ENCODE results near the gene DUSP9.
A peak's percentile ranks its signal among the peaks of the same experiment; 100 is the strongest.

The DUSP9 gene

DNA sequence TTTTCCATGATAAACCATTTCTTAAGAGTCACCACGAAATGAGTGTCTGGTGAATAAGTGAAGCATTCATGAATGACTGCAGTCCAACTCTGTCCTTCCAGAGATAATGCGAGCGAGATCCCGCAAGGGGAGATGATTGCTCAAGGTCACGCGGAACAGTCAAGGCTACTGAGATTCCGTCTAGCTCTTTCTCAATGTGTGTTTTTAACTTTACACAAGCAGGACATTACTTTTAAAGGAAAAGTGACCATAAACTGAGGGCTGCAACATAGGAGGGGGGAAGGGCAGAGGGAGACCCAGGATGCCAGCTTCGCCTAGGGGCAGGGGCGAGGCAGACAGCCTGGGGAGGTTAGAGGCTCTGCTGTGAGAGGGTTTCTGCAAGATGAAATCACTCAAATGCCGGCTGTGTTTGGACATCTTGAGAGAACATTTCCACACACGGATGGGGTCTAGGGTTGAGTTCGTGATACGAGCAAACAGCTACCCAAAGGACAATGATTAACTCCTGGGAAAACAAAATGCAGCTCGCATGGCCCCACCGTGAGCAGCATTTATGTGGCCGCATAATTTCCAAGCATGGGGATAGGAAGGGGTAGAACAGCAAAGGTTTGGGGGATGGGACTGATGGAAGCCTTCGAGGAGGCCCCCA is 24.2 kb upstream of the DUSP9 start:
- no peak for DNase-seq

DNA sequence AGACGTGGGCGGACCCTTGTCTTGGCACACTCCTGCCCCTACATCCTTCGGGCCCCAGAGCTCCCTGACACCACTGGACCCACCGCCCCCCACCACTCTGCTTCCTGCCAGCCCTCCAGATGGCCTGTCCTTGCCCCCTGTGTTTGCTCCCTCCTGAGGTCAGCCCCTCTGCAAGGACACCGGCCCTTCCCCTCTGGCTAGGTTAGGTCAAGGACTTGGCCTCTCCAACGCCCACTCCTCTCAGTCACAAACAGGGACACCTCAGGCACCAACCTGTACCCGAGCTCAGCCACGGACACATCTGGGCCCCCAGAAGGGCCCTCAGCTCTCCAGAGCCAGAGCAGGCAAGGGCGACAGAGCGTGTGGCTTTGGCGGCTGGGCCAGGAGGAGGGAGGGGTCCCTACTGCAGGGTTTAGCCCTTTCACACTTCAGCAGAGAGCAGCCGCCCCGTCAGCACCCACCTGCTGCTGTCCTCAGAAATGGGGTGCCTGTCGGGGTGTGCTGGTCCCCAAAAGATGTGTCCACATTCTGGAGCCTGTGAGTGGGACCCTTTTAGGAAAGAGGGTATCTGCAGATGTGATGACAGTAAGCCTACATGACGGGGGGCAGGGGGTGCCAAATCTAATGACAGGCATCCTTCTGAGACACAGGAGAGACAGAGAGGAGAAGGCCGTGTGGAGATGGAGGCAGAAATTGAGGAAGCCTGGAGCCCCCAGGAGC is 23.5 kb upstream of the DUSP9 start:
- no peak for DNase-seq

DNA sequence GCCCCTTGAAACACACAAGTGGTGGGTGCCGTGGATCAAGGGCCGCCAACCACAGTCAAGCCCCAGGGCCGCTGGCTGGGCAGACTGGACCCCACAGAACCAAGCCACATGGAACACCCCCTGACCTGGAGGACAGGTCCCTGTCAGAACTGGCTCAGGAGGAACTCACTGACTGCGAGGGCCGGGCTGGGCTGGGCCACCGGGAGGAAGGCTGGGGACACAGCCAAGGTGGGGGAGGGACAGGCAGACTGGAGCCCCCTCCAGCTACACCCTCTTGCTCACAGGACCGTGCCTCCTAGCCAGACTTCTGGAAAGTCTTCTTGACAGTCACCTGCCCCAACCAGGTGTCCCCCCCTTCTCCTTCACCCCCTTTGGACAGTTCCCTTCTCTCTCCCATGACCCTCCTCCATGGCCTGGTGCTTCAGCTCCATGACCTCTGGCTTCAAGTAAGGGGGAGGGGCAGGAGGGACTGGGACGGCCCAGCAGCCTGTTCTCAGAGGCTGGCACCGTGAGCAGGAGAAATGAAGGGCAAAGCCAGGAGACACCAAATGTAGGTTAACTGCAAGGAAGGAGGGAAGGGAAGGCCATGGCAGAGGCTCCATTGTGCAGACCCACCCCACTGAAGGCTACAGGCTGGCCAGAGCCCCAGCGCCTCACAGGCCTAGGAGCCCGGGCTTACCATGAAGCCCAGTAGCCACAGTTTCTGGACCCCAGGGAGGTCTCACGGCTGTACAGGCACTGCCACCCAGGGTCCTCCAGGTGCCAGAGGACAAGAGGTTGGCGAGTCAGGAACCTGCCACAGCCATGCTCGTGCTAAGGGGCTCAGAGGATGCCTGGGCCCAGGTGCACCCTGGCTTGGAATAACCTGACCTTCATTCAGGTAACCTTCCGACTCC is 22.6 kb upstream of the DUSP9 start:
- no peak for DNase-seq

DNA sequence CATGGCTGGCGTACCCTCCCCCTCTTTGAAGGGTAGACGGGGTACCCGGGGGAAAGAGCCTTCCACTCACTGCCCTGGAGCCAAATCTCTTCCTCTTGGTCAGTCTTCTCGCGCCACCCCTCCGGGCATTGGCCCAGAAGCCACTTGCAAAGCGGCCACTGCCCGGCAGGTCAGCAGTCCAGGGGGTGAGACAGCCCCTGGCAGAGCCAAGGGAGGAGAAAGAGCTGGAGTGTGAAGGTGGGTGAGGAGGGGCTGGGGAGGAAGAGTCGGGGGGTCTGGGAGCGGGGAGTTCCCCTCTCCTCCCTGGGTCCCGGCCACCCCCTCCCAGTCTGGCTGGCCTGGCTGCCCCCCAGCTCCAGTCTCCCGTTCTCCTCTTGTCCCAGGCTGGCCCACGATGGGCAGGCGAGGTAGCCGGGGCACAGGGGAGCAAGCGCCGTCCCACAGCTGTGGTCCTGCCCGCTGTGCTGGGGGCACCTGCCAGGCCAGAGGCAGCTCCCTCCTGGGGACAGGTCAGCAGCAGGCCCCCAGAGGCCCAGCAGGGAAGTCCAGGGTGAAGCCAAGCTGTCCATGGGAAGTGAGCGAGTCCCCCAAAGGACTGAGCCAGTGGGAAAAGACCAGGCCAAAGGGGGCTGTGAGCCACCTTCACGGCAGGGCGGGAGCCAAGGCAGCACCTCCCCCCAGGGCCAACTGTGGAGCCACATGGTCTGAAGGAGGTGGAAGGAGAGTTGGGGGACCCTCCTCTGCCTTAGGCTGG is 21.6 kb upstream of the DUSP9 start:
- no peak for DNase-seq

DNA sequence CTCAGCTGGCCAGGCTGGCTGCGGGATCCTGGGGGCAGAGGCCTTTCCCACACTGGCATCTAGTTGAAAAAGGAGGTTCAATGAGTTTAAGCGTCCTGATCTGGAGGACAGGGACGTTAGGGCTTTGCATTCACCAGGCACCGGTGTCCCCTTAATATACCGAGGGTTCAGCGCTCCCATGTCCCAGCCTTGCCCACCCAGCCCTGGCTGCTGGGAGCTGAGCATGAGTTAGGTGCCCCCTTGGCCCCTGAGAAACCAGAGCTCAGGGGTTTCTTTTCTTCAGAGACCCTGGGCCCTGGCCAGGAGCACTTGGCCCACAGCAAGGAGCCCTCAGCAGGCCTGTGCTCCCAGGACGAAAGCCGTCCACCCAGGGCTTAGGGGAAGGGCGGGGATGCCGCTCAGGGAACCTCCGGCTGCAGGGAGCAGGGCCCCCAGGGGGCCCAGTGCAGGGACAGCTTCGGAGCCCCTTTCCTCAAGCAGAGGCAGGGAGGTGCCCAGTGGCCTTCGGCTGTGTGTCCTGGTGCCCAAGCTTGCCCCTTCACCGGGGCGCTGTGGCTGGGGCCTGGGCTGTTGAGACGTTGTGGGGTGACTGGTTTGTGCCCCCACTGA is 20.9 kb upstream of the DUSP9 start:
- no peak for DNase-seq

DNA sequence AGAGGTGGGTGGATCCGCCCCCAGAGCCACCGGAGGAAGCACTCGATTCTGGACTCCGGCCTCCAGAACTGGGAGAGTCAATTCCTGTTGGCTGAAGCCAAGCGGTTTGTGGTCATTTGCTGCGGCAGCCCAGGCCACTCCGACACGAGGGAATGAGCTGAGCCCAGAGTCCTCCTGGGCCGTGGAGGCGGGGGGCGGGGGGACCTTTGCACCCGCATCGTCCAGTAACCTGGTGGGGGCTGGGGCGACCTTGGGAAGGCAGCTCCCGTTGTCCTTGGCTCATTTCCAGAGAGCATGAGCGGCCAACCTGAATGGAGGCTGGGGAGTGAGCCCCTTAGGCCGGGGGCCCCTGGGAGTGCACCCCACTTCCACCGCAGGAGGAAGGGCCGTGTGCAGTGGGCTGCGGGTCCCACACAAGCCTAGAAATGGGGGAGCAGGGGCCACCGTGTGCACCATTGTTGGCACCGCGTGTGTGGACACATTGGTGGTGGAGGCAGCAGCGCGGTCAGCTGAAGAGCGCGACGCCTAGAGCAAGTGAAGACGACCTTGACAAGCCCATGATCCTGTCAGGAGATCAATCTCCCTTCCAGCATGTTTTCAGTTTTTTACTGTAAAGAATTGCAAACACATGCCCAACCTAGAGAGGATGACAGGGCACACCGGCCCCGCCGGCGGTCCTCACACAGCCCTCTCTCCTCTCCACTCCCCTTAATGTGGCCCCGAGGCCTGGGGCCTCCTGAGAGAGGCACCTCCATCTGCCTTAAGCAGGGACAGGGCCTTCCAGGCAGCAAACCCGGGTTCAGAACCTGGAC is 19.9 kb upstream of the DUSP9 start:
- no peak for DNase-seq

DNA sequence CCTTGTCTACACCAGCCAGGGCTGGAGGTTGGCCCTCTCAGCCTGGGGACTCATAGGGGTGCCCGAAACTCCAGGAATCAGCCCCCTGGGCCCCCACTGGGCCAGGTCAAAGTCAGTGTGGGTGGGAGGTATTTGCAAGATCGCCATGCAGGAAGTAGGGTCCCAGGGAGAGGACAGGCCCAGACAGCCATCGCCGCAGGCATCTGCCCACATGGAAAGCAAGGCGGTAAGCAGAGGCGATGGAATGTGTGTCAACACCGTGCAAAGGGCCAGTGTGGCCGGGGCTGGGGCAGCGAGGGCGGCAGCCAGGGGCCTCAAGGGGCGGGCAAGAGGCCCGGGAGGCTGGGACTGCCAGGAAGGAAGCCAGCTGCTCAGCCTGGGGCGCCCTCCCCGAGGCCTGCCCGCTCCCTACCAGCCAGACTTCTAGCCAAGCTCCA is 19.3 kb upstream of the DUSP9 start:
- no peak for DNase-seq

DNA sequence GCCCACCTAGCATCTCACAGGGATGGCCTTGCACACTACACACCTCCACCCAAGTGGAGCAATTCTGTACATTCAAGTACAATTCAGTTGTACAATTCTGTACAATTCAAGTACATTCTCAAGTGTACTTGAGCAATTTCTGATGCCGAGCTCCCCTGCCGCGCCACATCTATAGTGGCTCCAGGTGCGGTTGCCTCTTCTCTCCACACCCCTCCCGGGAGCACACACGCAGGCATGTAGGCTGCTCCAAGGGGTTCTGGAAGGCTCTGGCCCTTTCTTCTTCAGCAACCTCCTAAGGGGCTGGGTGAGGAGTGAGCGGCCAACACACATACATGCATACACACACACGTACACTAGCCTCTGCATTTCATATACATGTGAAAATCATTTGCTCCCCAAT is 18.9 kb upstream of the DUSP9 start:
- DNase-seq, result no peak

DNA sequence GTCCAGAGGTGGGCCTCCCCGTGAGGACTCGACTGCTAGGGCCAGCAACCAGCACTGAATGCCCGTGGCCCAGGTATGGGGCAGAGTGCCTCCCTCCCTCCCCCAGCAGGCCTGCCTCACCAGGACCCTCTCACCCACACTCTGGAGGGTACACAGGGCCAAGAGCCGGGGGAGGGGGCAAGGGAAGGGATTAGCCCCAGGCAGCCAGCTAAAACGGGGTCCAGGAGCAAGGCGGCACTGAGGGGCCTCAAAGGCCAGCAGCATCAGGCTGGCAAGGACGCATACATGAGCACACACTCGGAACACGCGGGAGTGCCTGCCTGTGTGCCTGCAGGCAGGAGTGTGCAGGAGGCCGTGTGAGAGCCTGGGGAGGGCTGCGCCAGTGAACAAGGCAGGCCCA is 18.3 kb upstream of the DUSP9 start:
- no peak for DNase-seq

DNA sequence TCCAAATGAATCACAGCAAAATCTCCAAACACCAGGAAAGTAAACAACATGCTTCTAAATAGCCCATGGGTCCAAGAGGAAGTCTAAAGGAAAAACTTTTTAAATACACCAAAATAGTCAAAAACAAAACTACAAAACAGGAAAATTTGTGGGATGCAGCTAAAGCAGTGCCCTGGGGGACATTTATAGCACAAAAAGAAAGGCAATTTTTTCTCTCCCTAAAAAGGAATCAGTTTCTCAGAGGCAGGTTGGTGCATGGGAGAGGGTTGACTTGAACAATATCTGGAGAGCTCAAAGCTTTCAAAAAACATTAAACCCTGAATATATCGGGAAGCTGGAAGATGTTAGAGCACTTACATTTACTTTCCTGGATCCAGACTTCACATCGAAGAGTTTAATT is 15.7 kb upstream of the DUSP9 start:
- DNase-seq, result no peak

DNA sequence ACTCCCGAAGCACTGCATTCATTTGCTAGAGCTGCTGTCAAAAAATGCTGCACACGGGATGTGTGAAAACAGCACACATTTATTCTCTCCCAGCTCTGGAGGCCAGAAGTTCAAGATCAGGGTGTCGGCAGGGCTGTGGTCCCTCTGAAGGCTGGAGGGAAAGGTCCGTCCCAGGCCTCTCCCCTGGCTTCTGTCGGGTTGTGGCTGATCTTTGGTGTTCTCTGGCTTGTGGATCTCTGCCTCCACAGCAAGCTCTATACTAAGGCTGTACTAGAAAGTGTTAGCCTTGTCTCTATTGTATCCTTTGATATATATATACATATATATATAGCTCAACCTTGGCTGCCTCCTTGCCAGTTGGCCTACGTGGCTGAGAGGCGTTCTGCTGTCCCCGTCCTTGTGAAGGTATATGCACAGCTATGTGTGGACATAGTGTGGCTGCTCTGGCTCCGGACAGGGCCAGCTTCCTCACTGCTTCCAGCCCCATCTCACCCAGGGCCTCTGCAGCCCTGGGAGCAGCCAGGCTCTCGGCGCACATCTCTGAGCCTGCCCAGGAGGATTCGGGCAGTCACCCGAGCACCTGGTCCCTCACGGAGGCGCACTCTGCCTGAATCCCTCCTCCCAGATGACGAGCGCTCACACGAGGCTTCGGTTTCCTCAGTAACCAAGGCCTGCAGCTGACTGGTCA is 15.0 kb upstream of the DUSP9 start:
- DNase-seq, result no peak

DNA sequence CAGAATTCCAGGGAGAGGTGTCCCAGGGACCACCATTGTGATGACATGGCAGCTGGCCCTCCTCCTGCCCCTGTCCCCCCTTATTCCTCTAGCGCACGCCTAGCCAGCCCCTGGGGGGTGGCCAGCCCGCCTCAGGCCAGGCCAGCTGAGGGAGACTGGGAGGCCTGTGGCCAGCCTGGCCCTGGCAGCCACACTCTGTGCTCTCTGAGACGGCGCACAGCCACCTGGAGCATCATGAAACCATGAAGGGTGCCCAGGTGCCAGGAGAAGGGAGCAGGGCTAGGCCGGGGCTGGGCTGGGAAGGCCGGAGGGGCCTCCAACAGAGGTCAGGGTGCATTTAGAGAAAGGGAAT is 14.4 kb upstream of the DUSP9 start:
- no peak for DNase-seq

DNA sequence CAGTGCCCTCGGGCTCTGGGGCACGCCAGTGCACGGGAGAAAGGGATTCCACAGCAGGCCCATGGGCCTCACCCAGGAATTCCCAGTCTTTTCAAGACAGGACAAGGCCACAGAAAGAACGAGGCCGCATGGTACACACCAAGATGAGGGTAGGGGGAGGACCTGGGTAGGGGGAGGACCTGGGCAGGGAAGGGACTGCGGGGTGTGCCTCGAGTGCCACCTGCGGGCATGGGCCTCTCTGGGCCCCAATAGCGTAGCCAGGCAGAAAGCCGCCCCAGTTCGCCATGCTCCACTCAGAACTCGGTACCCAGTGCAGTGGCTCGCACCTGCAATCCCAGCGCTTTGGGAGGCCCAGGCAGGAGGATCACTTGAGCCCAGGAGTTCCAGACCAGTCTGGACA is 14.0 kb upstream of the DUSP9 start:
- no peak for DNase-seq

DNA sequence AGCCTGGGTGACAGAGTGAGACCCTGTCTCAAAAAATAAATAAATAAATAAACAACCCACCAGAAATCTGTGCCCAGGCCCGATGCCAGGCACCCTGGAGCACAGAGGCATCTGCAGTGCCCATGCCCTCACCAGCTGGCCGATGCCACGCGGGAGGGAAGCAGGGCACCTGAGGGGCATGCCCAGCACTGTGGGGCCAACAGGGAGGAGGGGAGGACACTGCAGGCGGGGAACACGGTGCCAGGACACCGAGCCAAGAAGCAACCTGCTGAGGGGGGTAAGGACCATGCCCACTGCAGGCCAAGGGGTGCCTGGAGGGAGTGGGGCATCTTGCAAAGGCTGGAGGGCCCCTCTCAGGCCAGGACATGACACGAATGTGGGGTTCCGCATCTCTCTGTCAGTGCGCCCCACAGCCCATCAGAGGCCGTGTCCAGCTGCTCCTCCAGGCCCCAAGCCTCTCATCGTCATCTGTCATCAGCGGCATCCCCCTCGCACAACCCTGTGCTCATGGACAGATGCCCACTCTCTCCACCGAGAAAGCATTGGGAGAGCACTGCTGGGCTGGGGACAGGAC is 13.3 kb upstream of the DUSP9 start:
- no peak for DNase-seq

DNA sequence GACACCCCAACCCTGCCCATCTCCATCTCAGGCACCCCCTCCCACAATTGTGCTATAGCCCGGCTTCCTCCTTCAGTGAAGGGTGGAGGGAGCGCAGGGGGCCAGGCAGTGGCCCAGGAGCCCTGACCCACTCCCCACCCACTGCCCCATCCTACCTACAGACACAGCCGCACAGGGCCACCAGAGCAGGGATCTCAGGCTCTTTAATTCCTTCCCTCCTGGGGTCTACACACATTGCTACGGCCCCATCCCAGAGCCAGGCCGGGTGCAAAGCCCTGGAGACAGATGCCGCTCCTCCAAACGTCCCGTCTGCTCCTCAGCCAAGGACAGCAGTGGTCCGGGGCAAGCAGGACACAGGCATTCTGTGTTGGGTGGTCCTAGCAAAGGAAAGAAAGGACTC is 12.8 kb upstream of the DUSP9 start:
- DNase-seq, result no peak

DNA sequence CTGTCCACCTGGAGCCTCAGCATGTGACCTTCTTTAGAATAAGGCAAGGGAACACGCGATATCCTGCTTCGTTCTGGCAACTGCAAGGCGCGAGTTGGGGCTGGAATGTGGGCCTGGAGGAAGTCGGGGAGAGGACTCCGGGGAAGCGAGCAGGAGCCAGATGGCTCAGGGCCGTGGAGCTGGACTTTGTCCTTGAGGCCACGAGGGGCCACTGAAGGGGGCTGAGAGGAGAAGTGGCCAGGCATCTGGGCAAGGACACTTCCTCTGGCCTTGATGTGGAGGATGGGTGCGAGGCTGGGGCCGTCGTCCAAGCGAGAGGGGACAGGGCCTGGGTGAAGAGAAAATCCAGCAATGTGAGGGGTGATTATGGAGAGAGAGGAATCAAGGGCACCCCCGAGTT is 12.2 kb upstream of the DUSP9 start:
- DNase-seq, result no peak

DNA sequence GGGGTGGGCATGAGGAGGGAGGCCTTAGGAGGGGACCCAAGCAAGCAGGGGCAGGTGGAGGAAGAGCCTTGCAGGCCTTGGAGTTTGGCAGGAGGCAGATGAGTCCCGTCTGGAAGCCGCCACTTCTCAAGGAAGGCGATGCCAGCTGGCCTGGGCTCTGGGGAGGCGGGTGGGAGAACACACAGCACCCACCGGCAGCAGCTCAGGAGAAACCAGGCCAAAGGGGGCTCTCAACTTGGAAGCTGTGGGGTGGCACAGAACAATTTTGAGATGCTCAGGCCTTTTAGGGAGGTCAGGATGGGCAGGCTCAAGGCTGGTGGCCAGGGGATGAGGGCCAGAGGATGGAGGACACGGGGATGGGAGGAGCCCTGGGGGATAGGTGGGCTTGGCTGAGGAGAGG is 11.6 kb upstream of the DUSP9 start:
- no peak for DNase-seq

DNA sequence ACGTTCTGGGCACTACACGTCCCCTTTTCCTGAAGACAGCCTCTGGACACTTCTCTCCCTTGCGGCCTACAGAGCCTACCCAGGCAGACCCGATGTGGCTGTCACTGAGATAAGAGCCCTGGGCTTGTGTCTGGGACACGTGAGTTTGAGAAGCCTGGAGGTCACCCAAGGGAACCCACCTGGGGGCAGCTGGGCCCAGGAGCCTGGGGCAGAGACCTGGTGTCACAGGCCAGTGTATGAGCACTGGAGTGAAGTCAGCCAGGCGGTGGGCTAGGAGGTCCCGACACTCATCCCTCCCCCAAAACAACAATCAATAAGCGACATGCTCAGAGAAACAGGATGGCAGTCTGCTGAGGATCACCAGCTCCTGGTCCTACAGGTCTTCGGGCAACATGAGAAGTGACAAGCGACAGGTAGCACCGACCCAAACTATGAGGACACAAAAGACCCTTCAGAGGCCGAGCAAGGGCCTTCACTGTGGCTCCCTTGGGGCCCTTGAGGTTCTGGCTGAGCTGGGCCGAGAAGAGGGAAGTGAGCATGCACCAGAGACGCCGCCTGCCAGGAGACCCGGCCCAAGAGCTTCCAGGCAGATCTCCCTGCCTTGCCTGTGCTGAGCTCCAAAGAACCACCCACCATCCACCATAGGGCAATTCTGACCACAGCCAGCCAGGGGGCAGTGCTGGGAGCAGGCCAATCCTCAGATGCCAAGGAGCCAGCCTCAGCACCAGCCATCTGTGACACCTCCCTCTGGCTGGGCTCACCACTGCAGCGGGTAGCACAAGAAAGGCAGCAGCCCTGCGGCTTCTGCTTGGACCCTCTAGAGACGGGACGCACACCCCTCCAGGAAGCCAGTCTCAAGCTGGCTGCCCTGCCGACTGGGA is 11.0 kb upstream of the DUSP9 start:
- DNase-seq, result peak; percentile 82

DNA sequence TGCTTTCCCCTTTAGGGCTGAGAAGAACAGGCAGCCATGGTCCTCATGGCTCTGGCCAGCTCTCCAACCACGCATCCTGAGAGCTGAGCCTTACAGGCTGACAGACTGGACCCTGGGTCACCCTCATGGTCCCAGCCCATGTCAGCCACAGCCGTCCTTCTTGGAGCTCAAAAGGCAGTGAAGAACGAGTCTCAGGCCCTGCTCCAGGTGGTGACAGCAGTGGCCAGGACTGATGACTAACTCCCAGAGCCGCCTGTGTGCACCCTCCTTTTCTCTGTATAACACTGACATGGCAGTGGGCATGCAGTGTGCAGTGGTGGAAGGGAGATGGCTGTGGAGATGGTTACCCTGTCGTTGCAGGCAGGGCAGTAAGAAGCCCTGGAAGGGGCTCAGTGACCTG is 10.3 kb upstream of the DUSP9 start:
- DNase-seq, result no peak

Data from RPMI8226 (cell line).